Endometrial microvascular endothelial cells (primary cell): ENCODE data around the gene CPT1B. TPM values are rescaled to one million over a fixed set of nuclear protein-coding genes. Genes with fewer than 3 reads are reported as not detected.

Experiments used
- in situ Hi-C: cut with HindIII; loops from 2 replicates; pipeline ENCODE4 v1.10.0; 2017; ENCODE audit warnings: low sequenced_read_pairs, low pct_unique_long_range_greater_than_20kb; ENCODE audit errors: inconsistent ontology term
- total RNA-seq: library from RNA; depleted of rRNA; stranded (reverse); fragments of >200 nt; gene quantifications from one replicate; pipeline ENCODE4 v1.2.3, GENCODE V29; 2015; ENCODE audit errors: inconsistent ontology term

CPT1B gene
- total RNA-seq, 1 donor from 2014 or later, result 3.2 TPM

- in situ Hi-C loops, result no loop called here
Measured at GRCh38 chr22:50599816-50600455, 21.7 kb upstream of the CPT1B start.

- in situ Hi-C loops, result no loop called here
Measured at GRCh38 chr22:50597097-50597496, 18.9 kb upstream of the CPT1B start.

- in situ Hi-C loops, result no loop called here
Measured at GRCh38 chr22:50595189-50595588, 17.0 kb upstream of the CPT1B start.

GRCh38 chr22:50587407-50587806 is 9.2 kb upstream of the CPT1B start:
- in situ Hi-C loops, result no loop called here

DNA sequence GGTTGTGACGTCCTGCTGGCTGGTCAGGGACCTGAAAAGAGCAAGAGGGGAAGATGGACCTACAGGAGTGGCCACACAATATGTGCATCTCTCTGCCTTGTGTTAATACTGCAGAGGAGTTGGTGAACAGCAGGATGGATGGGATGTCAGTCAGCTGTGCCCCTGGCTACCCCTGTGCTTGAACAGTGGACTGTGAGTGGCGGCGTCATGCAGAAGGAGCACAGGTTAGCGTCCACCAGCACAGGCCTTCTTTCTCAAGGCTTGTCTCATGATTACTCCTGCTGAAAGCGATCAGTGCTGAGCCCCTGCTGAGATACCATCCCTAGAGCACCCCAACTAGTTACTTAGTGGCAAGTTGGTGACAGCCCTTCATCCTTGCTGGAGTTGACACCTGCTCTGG is 8.2 kb upstream of the CPT1B start:
- in situ Hi-C loops, result no loop called here

DNA sequence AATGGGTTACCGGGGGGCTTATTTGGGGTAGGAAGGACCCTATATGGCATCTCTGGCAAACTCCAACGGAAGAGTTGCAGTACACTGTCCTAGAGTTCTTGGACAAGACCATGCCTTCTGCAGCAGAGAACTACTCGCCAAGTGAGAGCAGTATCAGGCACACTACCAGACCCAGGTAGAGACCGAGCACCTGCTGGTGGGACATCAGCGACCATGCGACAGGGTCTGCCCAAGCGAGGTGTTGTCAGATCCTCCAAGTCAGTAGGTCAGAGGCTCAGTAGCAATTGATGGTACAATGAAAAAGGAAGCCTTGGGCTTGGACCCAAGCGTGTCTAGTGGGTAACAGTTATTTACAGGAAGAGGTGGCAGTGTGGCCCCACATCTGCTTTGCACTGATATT is 7.6 kb upstream of the CPT1B start:
- in situ Hi-C loops, result no loop called here

DNA sequence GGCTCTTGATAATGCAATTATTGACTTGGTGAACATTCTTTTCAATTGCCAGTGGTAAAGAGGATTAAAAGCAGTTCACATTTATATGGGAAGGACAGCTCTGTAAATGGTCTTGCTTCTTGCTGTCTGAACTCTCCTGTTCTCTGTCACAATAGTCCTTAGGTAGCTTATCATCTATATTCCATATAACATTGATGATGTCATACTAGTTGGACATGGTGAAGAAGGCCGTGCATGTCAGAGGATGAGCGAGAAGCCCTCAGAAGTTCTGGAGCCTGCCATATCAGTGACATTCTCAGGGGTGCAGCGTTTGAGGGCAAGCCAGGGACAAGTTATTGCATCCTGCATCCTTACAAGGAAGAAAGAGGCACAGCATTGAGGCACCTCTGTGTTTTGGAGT is 7.0 kb upstream of the CPT1B start:
- in situ Hi-C loops, result no loop called here

- in situ Hi-C loops, result no loop called here
Measured at GRCh38 chr22:50584106-50585096, 6.2 kb upstream of the CPT1B start.

DNA sequence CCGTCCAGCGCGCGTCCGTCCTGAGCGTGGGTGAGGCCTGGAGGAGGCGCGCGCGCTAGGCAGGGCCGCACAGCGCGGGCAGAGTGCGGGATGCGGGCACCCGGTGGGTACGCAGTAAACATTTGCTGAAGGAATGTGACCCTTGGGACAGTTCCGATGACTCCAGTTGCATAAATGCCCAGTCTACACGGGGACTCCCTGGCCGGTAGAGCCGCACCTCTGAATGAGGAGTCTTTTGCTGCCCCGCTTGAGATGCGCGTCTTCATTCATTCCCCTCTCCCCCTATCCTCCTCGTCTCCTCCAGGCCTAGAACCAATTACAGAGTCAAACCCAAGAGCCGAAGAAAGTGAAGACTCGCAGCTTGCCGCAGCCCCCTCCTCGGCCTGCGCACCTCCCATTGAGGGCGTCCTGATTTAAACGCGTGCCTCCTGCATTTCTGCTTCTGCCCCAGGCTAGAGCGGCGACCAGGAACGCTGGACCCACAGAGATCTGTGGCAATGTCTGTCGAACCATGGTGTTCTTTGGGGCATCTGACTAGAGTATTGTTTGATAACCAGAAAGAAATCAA is 5.2 kb upstream of the CPT1B start:
- in situ Hi-C loops, result no loop called here

- in situ Hi-C loops, result no loop called here
Measured at GRCh38 chr22:50582493-50583293, 4.5 kb upstream of the CPT1B start, which contains the start of gene CHKB. Gene CHKB (minus strand): TSS chr22:50582849. CDS start chr22:50582781, 68 bp downstream.

DNA sequence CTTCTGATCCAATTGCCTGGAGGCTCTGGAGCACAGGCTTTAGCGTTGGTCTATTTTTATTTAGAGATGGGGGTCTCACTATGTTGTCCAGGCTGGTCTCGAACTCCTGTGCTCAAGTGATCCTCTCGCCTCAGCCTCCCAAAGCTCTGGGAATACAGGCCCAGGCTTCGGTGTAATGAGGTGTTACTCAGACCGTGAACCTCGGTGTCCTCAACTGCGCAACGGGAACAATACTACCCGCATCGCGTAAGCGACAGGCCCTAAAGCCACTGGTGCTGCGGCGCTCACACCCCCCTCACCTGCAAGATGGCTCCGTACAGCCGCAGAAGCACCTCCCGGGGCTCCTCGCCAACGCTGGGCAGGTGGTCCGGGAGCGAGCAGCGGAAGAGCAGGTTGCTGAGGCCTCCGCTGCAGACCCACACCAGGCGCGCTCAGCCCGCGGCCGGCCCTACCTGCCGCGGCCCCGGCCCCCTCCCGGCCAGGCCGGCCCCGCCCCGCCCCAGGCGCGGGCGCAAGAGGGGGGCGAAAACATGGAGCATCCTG is 3.8 kb upstream of the CPT1B start:
- in situ Hi-C loops, result no loop called here

GRCh38 chr22:50581031-50581949 is 3.1 kb upstream of the CPT1B start:
- in situ Hi-C loops, result no loop called here

DNA sequence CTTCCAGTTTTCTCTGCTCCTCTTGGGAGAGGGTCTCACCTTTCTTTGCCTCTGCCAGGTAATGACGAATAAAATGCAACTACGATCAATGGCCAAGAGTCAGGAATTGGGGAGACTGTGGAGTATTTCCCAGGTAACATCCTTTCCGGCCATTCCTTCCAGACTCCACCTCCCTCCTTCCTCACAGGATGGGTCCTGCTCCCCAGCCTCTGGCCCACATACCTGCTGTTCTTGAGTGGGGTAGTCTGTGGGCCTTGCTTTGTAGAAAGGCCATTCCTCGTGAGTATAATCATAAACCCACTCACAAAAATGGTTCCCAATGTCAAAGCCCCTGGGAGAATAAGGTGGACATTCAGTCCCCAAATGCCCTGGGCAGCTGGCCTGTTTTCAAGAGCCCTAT is 1.5 kb upstream of the CPT1B start:
- in situ Hi-C loops, result no loop called here

DNA sequence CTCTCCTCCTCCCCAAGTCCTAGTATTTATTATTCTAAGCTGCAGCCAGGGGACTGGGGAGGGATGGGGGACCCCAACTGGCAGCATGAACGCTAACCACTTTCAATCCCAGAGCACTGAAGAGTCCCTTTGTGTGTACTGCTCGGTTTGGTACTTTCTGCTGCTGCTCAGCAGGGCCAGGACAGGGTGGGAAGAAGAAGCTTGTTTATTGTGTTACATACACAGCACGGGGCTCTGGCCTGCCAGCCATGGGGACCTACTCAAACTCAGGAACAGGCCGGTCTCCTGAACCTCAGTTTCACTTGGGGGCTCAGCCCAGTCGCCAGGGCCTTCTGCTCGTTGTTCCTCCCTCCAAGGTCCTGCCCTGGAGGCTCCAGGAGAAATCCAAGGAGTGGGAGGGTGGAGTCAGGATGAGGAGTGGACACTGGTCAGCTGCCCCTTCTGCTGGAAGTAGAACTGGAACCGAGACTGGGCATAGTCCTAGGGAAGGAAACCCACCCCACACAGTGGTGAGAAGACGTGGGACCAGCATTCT is 616 bp upstream of the CPT1B start:
- in situ Hi-C loops, result no loop called here

DNA sequence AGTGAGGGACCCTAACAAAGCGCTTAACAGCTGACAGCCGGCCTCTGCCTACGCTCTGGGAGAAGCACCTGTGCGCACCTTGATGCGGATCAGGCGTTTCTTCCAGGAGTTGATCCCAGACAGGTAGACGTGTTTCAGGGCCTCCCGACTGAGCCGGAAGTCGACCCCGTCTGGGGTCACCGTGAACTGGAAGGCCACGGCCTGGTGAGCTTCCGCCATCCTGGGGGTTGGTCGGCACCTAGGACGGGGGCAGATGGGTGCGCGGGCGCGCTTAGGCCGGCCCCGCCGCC is 585 bp downstream of the CPT1B start:
- in situ Hi-C loops, result no loop called here

- in situ Hi-C loops, result no loop called here
Measured at GRCh38 chr22:50576806-50577696, 1.2 kb downstream of the CPT1B start.

- in situ Hi-C loops, result no loop called here
Measured at GRCh38 chr22:50576070-50576469, 2.2 kb downstream of the CPT1B start.
